Glomerular visceral epithelial cell (primary cell): ENCODE results near the gene RAET1L.
"Not testable (repeated sequence)": the region's sequence is repeated elsewhere in the genome, so short reads cannot be mapped to it uniquely, and the experiment has no call there.

Experiments used
- DNase-seq: peaks from one replicate; pipeline ENCODE4 v3.0.0-alpha.2; 2016; ENCODE audit errors: extremely low spot score

The RAET1L gene, protein sequence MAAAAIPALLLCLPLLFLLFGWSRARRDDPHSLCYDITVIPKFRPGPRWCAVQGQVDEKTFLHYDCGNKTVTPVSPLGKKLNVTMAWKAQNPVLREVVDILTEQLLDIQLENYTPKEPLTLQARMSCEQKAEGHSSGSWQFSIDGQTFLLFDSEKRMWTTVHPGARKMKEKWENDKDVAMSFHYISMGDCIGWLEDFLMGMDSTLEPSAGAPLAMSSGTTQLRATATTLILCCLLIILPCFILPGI

DNA sequence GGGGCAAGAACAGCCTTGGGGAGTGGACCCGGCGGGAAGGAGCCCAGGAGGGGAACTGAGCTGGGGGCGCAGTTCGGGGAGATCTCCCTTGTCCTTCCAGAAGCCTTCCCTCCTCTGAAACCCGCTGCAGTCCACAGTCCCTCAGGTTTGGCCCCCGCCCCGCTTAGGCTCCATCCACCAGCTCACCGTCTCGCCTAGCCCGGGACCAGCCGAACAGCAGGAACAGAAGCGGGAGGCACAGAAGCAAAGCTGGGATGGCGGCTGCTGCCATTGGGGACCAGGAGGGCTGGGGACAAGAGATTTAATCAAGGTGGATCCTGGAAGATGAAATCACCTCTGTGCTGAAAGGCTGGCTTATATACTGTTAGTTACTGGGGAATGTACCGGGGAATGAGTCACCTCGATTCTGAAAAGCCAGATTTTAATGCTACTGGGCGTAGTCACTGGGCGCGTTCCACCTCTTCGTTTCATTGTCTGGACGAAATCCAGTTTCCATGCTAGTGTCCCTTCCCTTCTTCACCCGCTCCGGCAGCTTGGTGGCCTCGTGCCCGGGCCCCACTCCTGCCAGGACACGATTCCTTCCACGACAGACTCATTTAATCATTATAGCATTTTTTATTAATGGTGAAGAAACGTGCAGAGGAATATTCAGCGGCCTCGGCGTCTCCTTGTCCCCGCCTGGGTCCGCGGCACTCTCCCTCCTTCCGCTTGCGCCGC is at the start of gene RAET1L:
Gene RAET1L, minus strand, starts transcription at position 332 of the 717 bp plus-strand sequence. Its CDS starts 61 bp downstream, at position 271.
- DNase-seq = peak; percentile 62

DNA sequence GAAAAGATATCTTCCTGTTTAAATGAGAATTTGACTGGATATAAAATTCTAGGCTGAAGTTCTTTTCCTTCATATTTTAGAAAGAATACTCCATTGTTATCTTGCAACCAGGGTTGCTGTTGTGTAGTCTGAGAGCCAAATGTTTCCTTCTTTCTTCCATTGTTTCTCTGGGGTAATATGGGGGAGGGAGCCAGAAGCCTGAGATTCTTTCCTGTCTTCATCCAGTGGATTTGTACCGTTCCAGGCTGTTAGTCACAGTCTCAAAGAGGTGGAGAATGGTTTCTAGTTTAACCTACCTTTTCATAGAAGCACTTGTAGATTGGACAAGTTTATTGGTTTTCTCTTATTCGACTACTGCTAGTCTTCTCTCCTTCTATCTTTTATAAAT is 49.7 kb upstream of the RAET1L start:
- no peak for DNase-seq

DNA sequence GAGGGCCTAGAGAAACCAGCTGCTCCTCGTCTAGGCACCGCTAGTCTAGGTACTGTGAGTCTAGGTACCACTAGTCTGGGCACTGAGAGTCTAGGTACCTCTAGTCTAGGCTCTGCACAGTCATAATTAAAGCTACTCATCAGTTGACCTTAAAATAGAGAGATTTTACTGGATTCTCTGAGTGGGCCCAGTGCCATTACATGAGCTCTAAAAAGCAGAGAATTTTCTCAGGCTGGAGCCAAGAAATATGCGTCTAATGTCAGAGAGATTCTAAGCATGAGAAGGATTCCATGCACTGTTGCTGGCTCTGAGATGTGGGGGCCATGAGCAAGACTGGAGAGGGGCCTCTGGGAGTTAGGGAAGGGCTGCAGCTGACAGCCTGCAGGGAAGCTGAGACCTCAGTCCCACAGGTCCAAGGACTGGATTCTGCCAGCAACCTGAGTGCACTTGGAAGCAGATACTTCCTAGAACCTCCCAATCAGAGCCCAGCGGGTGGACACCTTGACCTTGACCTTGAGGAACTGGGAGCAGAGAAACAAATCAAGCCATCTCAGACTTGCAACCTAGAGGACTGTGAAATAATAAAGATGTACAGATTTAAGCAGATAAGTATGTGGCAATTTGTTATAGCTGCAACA is 49.2 kb upstream of the RAET1L start:
- DNase-seq = not testable (repeated sequence)

DNA sequence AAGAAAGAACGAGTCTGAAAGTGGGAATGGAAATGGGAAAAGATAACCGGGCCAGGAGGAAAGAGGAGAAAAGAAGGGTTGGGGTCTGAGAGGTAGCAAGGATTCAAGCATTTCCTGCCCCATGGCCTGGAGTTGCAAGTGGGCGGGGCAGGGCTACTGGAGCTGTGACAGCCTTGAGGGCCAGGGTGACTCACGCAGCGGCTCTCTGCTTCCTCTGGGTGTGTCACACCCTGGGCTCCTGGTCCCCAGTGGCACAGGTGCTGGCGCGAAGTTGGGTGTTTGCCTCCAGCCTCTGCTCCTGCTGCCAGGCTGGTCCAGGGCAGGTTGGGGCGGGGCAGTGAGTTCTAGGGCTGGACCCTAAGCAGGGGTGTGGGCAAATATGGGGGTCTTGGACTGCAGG is 46.9 kb upstream of the RAET1L start:
- peak; percentile 64 for DNase-seq

DNA sequence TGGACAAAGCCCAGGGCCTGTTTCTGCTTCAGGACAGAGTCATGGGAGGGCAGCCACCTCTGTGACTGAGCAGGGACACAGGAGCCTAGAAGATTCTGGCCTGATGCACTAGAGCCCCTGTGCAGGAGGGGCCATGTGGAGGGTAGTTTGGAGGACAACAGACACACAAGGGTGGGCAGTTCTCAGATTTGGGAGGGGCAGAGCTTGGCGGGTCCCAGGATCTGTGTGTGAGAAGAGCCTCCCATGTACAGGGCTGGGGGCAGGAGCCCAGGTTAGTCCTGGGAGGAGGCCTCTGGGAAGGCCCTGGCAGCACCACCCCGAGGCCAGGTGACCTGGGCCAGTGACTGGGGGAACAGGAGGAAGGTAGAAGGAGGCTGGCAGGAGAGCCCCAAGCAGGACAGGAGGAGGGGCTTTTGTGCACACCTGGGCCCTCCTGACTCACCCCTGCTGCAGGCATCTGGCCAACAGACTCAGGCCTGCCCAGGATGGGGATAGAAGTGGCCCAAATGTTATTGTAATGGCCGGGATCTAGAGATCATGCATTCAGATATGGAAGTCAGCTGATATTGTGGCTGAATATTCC is 45.0 kb upstream of the RAET1L start:
- DNase-seq = no peak

DNA sequence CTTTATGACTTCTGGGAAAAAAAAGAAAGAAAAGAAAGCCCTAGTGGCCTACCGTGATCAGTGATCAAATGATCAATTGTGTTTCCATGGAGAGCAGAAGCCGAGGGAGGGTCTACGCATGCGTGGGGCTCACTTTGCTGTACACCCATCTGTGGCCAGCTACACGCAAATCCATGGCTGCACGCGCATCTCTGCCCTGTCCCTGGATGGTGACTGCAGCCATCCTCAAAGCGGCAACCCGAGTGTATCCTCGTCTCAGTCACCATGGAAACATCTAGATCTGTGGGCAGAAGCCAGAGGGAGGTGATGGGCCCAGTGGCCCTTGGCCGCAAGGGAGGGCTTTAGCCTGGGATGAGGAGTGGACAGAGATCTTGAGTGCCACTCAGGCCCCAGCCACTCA is 44.4 kb upstream of the RAET1L start:
- no peak for DNase-seq

DNA sequence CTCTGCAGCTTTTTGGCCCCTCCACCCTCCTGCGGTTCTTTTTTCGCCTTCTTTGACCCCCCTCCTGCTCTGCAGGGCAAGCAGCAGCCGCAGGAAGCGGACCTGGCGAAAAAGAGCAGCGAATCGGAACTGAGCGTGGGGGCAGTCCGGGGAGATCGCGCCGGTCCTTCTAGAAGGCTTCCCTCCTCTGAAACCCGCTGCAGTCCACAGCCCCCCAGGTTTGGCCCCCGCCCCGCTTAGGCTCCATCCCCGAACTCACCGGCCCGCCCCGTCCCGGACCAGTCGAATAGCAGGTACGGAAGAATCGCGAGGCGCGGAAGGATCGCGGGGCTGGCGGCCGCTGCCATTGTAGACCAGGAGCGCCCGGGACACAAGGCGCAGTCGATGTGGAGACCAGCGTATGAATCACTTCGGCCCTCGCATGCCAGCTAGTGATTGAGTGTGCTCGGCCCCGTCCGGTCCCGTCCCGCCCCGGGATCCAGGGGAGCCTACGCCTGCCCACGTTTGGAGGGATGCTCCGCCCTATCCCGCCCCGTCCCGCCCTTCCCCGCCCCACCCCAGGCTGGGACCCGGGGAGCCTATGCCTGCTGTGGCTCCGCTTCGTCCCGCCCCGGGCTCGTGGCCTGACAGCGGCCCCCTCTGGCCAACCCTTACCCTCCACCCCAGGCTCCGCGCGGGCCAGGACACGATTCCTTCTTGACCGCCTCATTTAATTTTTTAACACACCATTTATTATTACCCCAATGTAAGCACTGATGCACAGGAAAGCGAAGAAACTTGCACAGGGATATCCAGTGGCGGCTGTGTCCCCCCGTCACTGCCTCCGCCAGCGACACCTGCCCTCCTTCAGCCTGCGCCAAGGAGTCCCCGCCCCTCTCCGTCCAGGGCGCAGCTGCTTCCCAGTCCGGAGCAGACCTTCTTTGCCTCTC is 43.7 kb upstream of the RAET1L start, which contains the start of gene ULBP3:
Gene ULBP3, minus strand, starts transcription at position 402 of the 929 bp plus-strand sequence. Its CDS starts 55 bp downstream, at position 347.
- DNase-seq = peak; percentile 97

DNA sequence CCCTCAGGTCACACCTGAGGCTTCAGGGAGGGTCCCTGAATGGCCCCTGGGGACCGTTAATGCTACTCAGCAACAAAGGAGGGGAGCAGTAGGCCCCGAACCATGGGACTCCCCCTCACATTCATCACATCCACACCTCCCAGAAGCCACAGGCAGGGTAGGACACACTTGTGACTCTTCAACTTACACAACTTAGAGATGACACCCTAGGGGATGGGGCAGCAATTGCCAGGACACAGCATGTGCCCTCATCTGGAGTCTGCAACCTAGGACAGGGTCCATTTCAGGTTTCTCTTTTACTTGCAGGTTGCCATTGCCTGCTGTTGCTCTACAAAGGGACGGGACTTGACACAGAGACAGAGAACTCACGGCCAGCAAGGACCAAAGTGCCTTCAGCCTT is 42.8 kb upstream of the RAET1L start:
- no peak for DNase-seq

DNA sequence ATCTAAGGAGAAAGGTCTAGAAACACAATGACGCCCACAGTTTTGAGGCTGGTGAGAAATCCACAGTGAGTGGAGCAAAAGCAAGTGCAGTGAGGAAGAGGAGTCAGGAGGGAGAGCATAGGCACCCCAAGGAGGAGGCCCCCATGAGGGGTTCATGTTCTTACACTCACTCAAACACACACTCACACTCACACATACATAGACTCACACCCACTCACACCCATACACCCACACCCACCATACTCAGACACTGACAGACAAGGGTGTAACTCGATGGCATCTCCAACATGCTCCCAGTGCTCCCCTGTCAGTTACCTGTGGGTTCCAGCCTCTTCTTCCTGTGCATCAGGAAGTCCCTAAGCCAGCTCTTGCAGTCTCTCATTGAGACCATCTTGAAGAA is 39.8 kb upstream of the RAET1L start:
- DNase-seq = no peak

DNA sequence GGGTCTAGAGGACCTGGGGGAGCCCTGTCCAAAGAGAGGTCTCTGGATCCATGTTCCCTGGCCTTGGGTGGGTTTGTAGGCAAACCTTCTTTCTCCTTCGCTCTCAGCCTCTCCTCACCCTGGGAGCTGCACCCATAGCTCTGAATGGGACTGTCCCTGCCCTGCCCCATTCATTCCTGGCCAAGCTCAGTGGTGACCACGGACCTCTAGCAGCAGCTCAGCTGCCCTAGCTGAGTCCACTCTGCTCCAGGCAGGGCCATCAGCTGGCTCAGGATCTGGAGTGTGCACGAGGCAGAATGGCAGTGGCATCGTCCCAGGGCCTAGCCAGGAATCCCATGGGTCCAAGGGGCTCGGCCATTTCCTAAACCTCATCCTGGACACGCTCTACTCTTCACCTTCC is 38.3 kb upstream of the RAET1L start:
- DNase-seq = no peak

DNA sequence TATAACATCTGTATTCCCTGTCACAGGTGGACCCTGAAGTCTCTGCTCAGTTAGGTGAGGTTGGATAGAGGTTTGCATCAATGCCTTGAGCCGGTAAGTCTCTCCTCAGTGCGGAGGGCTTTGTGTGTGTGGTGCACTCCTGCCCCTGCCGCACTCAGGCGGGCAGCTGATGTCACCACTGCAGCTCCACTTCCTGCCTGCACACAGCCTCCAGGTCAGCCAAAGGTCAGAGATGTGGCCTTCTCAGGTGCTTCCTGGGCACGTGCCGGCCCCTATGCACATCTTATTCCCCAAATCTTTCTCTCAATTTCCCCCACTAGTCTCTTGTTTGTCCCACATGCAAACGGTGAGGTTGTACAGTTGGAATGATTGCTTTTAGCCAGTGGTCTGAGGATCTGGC is 34.6 kb upstream of the RAET1L start:
- not testable (repeated sequence) for DNase-seq

DNA sequence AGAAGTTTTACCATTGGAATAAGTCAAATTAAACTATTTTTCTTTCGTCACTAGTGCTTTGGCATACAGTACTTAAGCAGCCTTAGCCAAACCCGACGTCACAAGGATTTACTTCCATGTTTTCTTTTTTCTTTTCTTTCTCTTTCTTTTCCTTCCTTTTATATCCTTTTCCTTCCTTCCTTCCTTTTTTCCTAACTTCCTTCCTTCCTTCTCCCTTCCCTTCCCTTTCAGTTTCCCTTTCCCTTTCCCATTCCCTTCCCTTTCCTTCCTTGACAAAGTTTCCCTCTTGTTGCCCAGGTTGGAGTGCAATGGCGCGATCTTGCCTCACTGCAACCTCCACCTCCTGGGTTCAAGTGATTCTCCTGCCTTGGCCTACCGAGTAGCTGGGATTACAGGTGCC is 33.7 kb upstream of the RAET1L start:
- DNase-seq = no peak

DNA sequence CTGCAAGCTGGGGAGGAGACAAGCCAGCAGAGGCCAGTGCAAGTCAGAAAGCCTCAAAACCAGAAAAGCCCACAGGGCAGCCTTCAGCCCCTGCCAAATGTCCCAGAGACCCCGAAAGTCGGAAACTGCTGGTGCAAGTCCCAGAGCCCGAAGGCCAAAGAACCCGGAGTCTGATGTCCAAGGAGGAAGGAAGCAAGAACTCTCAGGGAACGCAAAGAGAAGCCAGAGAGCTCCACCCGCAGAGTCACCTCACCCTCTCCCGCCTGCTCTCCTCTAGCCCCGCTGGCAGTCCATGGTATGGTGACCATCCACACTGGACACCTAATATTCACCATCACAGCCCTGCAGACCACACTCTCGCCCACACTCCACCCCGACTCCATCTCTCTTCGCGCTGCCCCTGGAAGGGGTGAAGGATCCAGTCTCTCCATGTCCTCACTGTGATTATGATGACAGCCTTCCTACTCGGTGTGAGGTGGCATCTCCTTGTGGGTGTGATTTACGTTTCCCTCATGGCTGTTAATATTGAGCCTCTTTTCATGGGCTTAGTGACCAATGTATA is 33.0 kb upstream of the RAET1L start:
- no peak for DNase-seq

DNA sequence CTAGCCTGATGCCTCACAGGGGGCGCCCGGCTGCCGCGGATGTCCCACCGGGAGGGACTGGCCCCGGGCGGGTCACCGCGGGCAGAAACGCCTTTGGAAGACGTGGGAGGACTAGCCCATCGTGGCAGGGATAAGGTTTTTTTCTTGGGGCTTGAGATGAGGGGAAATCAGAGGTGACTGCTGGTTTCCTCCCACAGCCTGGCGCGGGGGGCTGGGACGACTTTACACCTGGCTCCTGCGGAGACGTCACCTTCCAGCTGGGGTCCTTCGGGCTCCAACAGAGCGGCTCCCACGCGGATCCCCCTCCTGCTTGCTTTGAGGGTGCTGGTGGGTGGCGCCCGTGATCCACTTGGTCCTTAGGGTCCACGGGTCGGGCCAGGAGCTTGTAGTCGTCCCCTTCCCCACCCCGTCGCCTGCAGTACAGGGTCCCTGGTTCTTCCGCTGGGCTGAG is 32.2 kb upstream of the RAET1L start:
- no peak for DNase-seq

DNA sequence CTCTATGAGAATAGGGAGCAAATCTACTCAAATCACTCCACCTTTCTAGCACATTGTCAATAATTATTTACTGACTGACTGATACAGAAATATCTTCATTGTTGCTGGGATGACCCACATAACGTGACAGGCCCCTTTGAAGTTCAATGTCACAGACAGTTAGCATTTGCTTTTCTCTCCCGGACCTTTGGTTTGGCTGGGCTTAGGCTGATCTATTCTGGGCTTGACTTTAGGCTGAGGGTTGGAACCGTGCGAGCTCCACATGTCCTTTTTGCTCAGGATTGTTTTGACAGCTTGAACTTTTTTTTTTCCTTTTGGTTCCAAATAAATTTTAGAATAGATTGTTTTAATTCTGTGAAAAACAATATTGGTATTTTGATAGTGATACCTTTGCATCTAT is 31.6 kb upstream of the RAET1L start:
- no peak for DNase-seq

DNA sequence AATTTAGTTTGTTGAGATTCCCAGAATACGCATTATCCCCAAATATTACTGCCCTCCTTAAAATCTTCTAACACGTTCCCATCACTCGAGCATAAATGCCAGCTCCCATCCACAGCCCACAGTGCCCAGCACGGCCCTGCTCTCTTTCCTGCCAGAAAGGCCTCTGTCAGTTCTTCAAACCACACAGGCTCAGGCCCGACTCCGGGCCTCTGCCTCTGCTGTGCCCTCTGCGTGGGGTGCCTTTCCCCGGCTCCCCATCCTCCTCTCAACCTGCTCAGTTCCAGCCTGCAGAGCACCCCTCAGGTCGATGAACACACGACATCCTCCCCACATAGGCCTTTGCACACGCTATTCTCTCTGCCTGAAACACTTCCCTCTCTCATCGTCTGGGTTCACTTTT is 30.8 kb upstream of the RAET1L start:
- DNase-seq = no peak

DNA sequence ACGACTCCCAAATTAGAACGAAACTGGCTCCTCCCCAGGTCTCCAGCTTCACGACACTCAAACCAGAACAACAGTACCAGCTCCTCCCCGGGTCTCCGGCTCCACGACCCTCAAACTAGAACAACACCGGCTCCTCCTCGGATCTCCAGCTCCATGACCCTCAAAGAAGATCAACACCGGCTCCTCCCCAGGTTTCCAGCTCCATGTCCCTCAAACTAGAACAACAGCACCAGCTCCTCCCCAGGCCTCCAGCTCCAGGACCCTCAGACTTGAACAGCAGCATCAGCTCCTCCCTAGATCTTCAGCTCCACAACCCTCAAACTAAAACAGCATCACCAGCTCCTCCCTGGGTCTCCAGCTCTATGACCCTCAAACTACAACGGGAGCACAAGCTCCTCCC is 29.8 kb upstream of the RAET1L start:
- DNase-seq = no peak

DNA sequence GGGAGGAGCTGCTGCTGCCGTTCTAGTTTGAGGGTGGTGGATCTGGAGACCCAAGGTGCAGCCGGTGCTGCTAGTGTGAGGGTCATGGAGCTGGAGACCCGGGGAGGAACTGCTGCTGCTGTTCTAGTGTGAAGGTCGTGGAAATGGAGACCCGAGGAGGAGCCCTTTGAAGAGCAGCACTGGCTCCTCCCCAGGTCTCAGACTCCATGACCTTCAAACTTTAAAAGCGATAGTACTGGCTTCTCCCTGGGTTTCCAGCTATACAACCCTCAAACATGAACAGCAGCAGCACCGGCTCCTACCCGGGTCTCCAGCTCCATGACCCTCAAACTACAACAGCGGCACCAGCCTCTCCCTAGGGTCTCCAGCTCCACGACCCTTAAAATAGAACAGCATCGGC is 28.1 kb upstream of the RAET1L start:
- DNase-seq = no peak

DNA sequence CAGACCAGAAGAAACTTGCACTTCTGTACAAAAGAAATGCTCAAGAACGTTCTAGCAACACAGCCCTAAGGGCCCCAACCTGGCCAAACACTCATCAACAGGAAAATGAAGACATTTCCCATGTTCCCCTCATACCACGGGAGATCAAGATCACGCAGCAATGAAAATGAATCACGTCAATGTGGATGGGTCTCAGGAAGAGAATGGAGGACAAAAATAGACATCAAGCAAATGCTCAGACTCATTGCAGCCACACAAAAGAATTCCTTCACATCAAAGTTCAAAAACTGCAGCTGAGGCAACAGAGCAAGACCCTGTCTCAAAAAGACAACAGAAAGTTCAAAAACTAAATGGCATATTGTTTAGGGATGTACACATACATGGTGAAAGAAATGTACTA is 25.5 kb upstream of the RAET1L start:
- DNase-seq = no peak

DNA sequence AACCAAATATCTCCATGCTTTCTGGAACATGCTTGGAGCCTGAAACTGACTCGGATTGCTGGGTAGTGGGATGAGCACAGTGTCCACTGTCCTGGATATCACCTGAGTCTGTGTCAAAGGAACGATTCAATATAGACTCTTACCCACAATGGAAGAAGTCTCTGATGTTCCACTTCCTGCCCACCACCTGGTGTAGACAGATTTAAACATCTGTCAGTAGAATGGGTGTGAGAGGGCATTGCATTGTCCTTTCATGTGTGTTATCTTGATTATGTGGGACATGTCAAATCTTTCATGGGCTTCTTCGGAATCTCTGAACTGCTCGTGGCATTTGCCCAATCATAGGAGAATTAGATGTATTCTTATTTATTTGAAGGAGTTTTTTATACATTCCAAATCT is 22.8 kb upstream of the RAET1L start:
- no peak for DNase-seq

DNA sequence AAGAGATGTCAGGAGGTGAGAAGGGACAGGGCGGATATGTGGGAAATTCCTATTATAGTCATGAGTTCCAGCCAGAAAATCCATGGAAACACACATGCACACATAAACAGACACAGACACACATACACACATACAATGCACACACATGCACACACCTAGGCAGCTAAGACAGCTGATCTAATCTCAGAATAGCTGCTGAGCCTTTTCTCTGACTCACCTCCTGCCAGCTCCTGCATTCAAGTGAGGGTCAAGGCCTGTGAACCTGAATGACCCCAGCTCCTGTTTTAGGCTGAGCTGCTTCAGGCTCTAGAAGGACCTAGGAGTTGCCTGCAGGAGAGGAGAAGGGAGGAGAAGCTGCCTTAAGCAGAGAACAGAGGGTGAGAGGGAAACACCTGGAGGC is 21.6 kb upstream of the RAET1L start:
- DNase-seq = no peak
